PFSK-1 (cell line): ENCODE data around the gene DYNC1LI2.

Experiments used
- POLR2AphosphoS5 ChIP-seq: IDR thresholded peaks from 2 replicates; pipeline ENCODE4 v1.6.1; 2012; ENCODE audit warnings: low read depth, mild to moderate bottlenecking, control low read depth, low read length, moderate library complexity
- SIN3A ChIP-seq: IDR thresholded peaks from 2 replicates; pipeline ENCODE4 v1.6.1; 2012; ENCODE audit warnings: mild to moderate bottlenecking, low read length, moderate library complexity, borderline replicate concordance; ENCODE audit not compliant: insufficient read depth
- TAF1 ChIP-seq: IDR thresholded peaks from 2 replicates; pipeline ENCODE4 v1.6.1; 2012; ENCODE audit warnings: low read length, control low read depth, borderline replicate concordance; ENCODE audit not compliant: insufficient read depth
- TF ChIP-seq, protein P1 (sequence below), 2 experiments: IDR thresholded peaks; 2 replicates each; pipeline versions ENCODE4 v1.6.1 to v1.8.0; 2011 to 2012; ENCODE audit warnings: low read depth in 2 of 2, low read length in 2 of 2, control low read depth in 1 of 2, inconsistent platforms in 1 of 2, mild to moderate bottlenecking in 1 of 2, moderate library complexity in 1 of 2; ENCODE audit not compliant: insufficient read depth in 1 of 2

GRCh38 chr16:66740533-66740932 lies 10.9 kb downstream of the DYNC1LI2 start:
- no peak for TF ChIP-seq TAF1
- TF ChIP-seq, protein P1, sequence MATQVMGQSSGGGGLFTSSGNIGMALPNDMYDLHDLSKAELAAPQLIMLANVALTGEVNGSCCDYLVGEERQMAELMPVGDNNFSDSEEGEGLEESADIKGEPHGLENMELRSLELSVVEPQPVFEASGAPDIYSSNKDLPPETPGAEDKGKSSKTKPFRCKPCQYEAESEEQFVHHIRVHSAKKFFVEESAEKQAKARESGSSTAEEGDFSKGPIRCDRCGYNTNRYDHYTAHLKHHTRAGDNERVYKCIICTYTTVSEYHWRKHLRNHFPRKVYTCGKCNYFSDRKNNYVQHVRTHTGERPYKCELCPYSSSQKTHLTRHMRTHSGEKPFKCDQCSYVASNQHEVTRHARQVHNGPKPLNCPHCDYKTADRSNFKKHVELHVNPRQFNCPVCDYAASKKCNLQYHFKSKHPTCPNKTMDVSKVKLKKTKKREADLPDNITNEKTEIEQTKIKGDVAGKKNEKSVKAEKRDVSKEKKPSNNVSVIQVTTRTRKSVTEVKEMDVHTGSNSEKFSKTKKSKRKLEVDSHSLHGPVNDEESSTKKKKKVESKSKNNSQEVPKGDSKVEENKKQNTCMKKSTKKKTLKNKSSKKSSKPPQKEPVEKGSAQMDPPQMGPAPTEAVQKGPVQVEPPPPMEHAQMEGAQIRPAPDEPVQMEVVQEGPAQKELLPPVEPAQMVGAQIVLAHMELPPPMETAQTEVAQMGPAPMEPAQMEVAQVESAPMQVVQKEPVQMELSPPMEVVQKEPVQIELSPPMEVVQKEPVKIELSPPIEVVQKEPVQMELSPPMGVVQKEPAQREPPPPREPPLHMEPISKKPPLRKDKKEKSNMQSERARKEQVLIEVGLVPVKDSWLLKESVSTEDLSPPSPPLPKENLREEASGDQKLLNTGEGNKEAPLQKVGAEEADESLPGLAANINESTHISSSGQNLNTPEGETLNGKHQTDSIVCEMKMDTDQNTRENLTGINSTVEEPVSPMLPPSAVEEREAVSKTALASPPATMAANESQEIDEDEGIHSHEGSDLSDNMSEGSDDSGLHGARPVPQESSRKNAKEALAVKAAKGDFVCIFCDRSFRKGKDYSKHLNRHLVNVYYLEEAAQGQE (IDR thresholded peaks at IDR 0.05; ENCODE audit: insufficient read depth in 1 of 2, low read depth in 2 of 2, low read length in 2 of 2): no peak
- TF ChIP-seq POLR2AphosphoS5: no peak
- TF ChIP-seq SIN3A: no peak
